GM23338 (cell line): ENCODE results near the gene SOD3.

Experiments used
- CTCF ChIP-seq, 2 experiments: fragments of 200-600 bp in 1 of 2; sonication (generic) in 1 of 2; conservative IDR thresholded peaks; 2 replicates each; pipeline versions ENCODE4 v1.5.1 to v1.6.1; 2016 to 2017; ENCODE audit warnings: antibody characterized with exemption in 2 of 2, low read depth in 2 of 2, mild to moderate bottlenecking in 2 of 2, moderate library complexity in 1 of 2
- POLR2AphosphoS5 ChIP-seq: IDR thresholded peaks from 2 replicates; pipeline ENCODE4 v1.6.1; 2016; ENCODE audit warnings: antibody characterized with exemption, low read depth
- REST ChIP-seq: IDR thresholded peaks from one replicate; pipeline ENCODE4 v1.6.1; 2018; ENCODE audit warnings: antibody characterized with exemption; ENCODE audit not compliant: unreplicated experiment

DNA sequence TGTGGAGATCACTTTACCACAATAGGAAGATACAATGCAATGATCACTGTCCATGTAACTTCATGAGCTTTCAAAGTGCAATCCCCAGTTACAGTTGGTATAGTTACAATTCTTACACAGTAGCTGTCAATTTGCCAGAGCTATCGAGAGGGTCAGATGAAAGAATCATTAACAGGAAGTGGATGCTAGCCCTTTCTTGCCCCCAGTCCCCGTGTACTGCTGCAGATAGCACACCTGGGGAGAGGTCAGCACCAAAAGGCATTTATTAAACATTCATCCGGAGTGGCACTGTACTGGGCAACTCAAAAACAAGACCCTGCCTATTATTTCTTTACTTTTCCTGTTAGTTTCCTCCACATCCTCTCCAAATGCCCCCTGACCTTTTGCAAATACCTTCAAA lies 47.7 kb downstream of the SOD3 start:
- TF ChIP-seq CTCF (conservative IDR thresholded peaks at IDR 0.05; ENCODE audit: low read depth in 2 of 2), result no peak
- no peak for TF ChIP-seq REST
- no peak for TF ChIP-seq POLR2AphosphoS5
